Measurements from ENCODE around the gene PLEKHG4B.

DNA sequence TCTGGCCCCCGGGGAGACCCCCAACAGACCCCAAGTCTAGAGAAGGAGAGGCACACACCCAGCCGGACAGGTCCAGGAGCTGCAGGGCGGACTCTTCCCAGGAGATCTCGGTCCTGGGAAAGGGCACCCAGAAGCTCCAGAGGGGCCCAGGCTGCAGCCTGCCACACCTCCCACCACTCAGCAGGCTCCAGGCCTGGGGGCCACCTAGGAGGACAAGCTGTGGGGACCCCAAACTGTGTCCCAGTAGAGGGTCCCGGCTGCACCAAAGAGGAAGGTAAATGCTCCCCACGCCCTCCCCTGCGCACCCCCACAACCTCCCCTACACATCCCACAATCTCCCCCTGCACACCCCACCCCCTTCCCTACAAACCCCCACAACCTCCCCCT, 48.5 kb downstream of the PLEKHG4B start:
- TF ChIP-seq, protein P1, sequence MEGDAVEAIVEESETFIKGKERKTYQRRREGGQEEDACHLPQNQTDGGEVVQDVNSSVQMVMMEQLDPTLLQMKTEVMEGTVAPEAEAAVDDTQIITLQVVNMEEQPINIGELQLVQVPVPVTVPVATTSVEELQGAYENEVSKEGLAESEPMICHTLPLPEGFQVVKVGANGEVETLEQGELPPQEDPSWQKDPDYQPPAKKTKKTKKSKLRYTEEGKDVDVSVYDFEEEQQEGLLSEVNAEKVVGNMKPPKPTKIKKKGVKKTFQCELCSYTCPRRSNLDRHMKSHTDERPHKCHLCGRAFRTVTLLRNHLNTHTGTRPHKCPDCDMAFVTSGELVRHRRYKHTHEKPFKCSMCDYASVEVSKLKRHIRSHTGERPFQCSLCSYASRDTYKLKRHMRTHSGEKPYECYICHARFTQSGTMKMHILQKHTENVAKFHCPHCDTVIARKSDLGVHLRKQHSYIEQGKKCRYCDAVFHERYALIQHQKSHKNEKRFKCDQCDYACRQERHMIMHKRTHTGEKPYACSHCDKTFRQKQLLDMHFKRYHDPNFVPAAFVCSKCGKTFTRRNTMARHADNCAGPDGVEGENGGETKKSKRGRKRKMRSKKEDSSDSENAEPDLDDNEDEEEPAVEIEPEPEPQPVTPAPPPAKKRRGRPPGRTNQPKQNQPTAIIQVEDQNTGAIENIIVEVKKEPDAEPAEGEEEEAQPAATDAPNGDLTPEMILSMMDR (IDR thresholded peaks at IDR 0.05; ENCODE audit: borderline replicate concordance, extremely low read depth, low read length, poor library complexity, severe bottlenecking) = no peak
- TF ChIP-seq EZH2 (IDR thresholded peaks at IDR 0.05; ENCODE audit: borderline replicate concordance, low read depth, low read length, severe bottlenecking) = no peak
